Stimulated activated CD8-positive, alpha-beta memory T cell treated with anti-CD3 and anti-CD28 coated beads, Interleukin-12 subunit alpha, Interleukin-12 subunit beta, amount 100 ng/mL, for 1 hour (primary cell): ENCODE data around the gene C16orf74.

Experiments used
- DNase-seq: peaks from one replicate; pipeline ENCODE4 v3.0.0-alpha.2; 2020; ENCODE audit warnings: low read depth

Gene C16orf74

DNA sequence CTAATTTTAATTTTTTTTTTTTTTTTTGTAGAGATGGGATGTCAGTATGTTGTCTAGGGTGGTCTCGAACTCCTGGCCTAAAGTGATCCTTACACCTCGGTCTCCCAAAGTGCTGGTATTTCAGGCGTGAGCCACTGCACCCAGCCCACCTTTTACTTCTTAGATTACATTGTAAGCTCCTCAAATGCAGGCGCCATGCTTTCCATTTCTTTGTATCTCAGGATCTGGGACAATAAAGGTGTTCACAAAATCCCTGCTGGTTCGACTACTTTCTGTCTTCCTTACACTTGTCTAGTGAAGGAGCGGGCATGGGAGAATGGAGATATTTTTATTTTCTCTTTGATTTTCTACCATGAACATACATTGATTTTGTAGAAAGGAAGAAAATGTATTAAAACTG is 23.2 kb upstream of the C16orf74 start:
- no peak for DNase-seq

DNA sequence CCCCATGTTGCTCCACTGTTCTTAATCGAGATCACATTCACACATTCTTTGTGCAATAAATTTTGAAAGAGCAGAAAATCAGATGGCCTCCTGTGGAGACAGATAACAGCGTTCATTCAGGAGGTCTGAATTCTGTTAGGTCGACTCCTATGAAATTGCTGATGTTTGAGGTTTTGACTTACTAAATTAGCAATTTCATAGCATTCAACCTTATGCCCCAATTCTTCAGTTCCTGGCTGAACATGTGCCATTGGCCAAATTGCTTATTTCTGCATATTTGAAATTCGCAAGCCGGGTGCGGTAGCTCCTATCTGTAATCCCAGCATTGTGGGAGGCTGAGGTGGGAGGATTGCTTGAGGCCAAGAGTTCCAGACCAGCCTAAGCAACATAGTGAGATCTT is 22.1 kb upstream of the C16orf74 start:
- DNase-seq = no peak

DNA sequence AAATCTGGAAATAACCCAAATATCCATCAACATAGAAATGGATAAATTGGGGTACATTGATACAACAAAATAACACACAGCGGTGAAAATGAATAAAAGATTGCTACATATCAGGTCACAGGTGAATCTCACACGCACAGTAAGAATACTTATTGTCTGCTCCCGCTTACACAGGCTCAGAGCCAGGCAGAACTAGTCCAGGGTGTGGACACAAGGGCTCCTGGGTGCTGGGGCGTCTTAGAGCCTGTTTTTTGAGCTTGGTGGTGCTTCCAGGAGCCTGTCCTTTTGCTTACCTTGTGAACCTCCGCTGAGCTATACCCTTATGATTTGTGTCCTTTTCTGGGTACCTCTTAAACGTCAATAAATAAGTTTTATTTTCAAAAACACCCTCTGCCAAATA is 19.8 kb upstream of the C16orf74 start:
- DNase-seq = no peak

DNA sequence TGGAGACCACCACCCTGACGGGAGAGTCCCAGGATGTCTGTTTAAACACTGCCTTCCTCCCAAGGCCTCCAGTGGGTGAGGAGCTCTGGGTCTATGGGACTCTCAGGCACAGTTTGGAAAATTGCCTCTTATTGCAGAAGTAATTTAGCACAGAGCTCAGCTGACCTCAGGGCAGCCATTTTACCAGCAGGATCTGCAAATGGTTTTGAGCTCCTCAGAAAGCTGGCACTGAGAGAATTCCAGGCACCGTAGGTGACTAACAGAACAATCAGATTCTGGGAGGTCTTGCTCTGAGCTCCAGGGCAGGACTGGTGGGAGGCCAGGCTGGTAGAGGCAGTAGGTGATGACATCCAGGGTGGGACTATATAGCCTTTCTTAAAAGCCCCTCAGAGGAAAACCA is 17.3 kb upstream of the C16orf74 start:
- DNase-seq = no peak

DNA sequence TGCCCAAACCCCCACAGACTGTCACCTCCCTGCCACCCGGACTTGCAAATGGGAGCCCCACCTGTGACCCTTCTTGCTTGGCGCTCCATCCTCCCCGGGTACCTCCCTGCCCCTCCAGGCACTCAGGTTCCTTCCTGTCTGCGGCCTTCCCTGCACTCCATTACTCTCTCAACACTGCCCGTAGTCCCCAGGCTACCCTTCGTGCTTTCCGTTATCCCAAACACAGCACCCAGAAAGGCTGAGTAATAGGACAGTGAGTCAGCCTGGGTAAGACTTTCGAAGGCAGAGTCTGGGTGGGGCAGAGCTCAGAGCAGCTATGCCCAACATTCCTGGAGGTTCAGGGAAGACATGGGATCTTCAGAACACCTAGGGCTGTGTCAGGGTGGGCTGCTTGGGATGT is 16.6 kb upstream of the C16orf74 start:
- no peak for DNase-seq

DNA sequence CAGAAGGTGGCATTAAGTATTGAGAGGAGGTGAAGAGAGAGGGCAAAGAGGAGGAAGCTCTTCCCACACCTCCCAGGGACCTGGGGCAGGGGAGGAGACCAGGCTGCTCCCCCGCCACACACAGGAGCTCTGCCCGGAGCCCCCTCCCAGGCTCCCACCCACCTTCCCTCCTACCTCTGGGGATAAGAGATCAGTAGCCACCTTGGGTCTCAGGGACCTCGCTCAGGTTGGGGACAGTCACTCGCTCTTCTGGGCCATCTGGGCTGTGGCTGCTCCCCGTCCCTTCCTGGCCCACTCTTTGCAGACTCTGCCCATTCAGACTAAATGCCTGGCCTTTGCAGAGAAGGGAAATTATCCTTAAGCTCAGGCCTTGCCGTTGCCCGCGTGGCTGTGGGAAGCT is 14.9 kb upstream of the C16orf74 start:
- no peak for DNase-seq

DNA sequence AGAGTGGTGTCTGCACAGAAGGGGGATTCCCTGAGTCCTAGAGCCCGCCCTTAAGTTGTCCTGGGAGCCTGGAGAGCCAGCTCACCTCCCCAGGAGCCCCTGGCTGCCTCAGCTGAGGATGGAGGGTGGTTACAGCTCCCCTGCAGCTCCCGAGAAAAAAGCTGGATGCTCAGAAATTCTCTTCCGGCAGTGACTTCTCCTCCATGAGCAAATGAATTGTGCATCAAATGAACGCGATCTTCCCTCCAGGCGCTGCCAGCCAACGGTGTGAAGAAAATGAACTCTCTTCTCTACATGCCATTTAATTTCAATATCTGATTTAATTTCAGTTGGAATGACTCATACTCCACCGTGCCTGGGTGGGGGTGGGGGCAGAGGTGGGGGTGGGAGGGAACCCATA is 14.3 kb upstream of the C16orf74 start:
- no peak for DNase-seq

DNA sequence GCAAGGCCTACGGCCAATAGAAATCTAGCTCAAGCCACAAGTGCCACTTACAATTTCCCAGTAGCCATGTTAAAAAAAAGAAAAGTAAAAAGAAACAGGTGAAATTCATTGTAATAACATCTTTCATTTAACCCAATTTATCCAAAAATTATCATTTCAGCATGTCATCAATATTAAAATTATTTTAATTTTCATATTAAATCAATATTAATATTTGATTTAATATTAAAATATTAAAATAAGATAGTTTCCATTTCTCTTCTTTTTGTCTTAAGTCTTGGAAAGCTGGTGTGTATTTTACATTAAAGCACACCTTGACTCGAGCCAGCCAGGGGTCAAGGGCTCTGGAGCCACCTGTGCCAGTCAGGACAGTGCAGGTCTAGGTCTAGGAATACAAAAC is 12.7 kb upstream of the C16orf74 start:
- no peak for DNase-seq

DNA sequence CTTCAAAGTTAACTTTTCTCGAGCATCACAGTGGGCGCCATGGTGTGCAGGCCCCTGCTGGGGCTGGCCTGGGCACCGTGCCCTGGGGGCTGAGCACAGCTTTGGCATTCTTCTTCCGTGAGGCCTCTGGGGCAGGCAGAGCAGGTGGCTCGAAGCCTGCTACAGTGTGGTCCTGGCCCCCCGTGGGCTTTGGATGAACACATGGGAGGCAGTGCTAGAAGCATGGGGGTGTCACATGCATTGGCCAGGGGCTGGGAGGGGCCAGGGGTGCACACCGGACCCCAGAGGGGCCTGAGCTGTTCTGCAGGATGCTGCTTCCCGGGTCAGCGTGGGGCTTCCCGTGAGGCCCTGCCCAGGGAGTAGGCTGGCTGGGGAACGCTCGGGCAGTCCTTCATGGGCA is 12.1 kb upstream of the C16orf74 start:
- DNase-seq = no peak

DNA sequence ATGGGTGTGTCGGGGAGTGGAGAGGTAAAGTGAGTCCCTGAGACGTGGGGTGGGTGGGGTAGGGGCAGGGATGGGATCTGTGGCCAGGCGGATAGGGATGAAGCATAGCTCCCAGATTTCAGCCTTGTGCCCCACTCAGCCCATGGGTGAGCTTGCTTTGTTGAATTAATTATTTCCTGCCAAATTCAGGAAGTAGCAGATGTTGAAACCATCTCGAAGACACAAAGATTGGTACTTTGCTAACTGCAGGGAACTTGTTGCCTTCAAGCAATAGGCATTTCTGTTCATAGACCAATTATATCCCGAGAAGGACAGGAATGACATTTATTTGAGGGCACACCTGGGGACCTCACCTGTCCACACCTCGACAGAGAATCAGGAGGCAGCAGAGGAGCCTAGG is 11.0 kb upstream of the C16orf74 start:
- no peak for DNase-seq

DNA sequence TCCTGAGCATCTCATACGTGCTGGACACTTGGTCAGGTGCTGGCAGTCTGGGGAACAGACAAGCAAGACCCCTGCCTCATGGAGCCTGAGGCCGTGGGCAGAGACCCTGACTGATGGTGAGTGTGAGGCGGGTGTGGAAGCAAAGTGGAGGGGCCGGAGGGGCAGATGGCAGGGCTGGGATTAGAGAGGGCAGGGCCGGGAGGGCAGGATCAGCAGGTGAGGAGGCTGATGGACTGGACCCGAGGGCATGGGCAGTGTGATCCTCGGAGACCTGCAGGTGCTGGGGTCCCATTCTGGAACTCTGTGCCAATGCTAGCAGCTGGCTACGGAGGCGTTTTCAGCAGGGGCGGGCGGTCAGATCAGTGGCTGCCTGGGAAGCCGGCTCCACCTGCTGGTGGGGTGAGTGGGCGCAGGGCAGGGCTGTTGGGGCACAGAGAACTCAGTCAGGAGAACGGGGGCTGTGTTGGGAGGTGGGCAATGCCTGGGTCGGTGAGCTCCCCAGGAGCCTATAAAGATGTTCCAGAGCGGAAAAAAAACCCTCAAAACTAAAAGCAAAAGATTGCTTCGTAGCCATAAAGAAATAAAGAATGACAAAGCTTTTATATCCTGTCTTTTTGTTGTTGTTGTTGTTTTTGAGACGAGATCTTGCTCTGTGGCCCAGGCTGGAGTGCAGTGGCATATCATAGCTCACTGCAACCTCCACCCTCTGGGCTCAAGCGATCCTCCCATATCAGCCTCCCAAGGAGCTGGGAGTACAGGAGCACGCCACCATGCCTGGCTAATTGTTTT is 8.9 kb upstream of the C16orf74 start:
- no peak for DNase-seq

DNA sequence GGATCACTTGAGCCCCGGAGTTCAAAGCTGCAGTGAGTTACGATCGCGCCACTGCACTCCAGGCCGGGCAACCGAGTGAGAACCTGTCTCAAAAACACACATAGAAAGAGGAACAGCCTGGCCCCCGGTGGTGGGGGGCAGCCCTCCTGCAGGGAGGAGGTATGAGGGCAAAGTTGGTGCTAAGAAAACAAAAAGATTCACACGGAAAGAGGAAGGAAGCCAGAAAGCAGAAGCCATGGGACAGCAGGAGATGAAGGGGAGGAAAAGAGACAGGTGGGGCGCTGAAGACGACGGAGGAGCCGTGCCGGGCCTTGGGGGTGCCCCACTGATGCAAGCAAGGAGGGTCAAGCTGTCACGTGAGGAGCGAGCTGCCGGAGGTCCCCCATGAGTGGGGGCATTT is 8.2 kb upstream of the C16orf74 start:
- DNase-seq = no peak

DNA sequence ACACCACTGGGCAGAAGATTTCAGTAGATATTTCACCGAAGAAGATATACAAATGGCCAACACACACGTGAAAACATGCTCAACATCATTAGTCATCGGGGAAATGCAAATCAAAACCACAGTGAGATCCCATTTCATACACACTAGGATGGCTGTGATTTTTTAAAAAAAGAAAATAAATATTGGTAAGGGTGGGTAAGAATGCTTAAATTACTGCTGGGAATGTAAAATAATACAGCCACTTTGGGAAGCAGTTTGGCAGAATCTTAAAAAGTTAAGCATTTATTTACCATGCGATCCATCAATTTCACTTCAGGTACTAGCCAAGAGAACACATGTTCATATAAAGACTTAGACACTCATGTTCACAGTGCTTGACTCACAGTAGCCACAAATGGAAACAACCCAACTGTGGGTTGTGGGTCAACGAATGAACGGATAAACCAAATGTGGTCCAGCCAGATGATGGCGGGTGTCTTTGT is 6.5 kb upstream of the C16orf74 start:
- DNase-seq = no peak

DNA sequence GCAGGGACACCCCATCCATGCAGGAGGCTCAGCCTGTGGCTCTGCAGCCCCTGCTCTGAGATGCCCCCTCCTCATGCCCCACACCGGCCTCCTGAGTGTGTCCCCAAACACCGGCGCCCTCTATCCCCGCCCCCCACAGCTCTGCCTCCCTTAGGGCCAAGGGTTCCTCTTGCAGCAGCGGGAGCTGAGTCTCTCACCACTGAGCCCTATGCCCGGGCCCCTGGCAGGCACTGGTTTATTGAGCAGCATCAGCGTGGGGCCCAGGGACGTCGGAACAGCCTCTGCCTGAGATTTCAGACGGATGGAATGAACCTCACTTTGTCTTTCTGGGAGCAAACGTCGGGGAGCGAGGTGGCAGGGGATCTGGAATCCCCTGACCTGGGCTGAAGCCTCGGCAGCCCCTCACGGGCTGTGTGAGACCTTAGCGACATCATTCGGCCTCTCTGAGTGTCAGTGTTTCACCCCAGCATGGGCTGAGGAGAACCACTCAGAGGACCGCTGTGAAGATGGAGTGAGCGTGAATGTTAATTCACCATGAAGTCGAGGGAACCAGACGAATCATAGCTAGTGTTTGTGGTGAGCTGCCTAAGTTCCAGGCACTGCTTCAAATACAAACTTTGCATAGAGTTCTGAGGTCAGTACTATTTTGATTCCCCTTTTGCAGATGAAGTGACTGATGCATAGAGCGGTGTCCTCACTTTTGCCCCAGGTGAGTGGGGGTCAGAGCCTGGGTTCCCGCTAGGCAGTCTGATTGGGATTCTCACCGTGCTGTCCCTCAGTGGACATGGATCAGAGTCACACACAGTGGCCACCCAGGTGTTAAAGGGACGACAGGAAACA is 5.3 kb upstream of the C16orf74 start:
- DNase-seq = no peak

DNA sequence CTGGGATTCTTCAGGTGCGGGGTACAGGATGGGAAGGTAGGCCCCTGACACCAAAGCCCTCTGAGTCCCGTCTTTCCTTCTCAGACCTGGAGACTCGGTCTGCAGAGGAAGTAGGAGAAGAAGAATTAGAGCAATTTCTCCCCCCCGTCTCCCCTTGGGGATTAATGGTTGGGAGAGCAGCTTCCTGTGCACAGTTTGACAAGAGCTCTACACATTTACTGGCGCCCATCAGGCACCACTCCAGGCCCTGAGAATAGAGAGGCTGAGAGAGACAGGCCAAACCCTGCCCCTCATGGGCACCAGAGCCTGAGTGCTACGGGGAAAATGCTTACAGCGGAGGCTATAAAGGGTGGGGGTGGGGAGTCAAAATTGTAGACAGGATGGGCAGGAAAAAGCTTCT is 3.5 kb upstream of the C16orf74 start:
- no peak for DNase-seq

DNA sequence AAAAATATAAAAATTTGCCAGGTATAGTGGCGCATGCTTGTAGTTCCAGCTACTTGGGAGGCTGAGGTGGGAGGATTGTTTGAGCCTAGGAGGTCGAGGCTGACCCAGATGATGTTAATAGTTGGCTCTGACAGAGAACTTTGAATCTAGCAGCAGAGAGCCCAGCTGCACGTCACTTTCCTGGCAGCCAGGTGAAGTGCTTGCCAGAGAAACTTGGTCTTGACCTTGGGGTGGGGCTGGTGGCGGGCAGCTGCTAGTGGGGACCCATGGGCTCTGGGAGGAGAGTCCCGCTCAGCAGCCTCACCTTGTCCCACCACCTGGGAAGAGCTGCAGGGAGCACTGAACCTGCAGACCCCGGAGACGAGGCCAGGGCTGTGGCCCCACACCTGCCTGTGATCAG is 3.1 kb upstream of the C16orf74 start:
- DNase-seq = no peak

DNA sequence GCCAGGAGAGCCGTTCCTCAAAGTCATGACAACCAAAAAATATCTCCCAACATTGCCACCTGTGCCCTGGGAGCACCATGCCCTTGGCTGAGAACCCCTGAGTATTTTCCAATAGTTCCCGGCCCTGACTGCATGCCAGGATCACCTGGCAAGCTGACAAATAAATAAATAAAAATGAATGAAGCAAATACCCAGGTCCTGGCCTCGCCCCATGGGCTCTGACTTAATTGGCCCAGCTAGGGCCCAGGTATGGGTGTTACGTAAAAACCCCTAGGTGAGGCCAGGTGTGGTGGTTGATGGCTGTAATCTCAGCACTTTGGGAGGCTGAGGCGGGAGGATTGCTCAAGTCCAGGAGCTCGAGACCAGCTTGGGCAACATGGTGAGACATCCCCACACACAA is 2.7 kb upstream of the C16orf74 start:
- no peak for DNase-seq

DNA sequence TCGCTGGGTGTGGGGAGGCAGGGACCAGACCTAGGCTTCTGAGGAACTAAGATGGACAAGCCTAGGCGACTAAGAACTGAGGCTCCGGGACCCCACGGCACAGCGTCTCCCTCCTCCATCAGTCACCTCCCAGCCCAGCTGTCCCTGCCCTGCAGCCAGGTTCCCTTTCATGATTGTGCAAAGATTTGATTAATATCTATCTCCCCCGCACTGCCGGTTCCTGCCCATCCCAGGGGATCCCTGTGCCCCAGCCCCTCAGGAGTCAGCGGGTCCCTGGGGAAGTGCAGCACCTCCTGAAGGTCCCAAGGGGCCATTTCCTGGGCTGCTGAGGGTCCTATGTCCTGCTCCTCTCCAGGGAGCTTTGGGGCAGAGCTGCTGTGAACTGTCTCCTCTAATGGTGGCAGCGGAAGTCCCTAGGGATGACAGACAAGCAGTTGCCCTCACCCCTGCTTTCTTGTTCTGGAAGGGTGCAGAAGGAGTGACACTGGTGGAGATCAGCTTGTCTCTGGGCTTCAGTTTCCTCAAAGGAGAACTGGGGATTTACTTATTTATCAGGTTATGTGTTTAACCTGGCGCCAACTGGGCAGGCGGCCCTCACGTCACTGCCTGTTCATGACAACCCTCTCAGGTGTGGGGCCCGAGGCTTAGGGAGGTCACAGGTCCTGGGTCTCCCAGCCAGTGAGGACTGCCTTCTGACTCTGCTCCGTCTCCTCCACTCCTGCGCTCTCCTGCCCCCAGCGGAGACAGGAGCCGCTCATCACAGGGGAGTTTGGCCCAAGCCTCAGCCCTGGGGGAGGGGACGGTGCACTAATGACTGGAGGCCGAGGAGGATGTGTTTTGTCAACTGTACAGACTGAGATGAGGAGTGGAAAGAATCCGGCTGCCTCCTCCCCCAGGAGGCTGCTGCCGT is 1.9 kb upstream of the C16orf74 start:
- DNase-seq = no peak

DNA sequence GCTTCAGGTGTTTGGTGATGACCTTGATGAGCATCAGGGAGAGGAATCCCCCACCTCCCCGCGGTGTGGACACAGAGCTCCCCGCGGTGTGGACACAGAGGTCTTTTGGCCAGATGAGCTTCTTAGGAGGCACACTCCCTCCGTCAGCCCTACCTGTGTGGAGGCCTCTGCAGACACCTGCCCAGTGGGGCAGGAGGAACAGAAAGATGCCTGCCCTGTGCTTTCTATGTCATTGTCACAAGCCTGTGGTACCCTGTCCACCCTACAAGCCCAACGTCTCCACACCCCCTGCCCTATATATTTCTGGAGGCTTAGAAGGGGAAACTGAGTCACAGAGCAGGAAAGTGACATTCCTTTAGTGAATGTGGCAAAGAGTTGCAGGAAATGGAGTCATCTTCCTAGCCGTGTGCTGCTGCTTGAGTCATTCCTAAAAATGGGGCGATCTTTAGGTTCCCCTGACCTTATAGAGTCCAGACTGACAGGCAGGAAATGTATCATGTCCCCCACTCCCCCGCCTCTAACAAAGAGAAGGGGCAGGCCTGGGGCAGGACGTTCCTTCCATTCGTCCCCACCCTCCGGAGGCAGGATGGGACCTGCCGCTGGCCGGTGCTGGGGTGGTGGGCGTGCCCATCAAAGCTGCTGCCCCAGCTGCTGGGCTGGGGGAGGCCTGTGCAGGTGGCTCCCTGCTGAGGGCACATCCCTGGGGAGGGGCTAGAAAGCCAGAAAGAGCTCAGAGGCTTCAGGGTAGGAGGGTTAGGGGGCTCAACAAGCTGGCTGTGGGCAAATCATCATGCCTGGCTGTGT is 1.0 kb upstream of the C16orf74 start:
- DNase-seq = no peak

DNA sequence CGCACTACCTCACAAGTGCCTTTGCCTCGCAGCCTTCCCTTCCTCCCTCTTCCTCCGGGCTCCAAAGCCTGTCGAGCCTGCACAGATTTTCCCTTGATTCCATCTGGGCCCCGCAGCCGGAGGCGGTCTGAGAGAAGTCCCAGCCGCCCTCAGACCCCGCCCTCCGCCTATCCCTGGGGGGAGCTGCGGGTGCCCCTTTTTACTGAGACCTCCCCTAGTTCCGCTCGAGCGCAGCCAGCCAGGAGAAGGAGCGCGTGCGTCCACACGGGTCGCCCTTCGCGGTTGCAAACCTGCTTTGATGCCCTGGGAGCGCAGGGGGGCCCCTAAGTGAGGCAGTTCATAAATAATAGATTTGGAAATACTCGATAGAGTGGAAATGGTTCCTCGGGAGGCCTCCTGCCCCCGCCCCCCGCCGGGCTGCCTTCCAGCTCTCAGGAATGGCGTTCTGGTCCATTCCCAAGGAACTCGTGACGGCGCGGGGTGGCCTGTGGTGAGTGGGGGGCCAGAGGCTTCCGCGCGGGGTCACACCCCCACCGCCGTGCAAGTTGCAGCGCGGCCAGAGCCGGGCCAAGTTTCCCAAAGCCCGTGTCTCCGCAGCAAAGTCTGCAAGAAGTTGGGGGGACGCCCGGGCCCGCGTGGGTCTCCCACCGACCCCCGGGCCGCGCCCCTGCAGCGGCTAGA is 610 bp downstream of the C16orf74 start:
- DNase-seq = no peak

DNA sequence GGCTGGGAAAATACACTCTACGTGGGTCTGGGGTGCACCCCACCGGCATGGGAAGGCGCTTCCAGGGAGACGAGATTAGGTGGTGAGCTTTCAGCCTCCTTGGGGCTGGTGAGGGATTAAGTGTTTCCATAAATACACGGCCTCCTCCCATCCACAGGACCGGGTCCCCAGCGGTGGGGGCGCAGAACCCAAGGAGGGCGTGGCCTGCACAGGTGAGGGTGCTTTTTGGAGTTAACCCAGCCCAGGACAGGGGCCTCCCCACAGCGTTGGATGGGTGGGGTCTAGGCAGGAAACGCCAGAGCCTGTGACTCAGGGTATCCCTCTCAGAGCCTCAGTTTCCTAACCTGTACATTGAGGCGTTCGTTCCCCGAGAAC is 1.1 kb downstream of the C16orf74 start:
- DNase-seq = no peak
